ENCODE measurements around the gene GRIK1. TPM values are rescaled to one million over a fixed set of nuclear protein-coding genes. Genes with fewer than 3 reads are reported as not detected.

Gene GRIK1
- total RNA-seq, 1 experiment from 2014 or later = not detected

- Histone ChIP-seq H3K27ac (no peak overlapping the region), H3K4me2 (no peak overlapping the region), H3K36me3 (ENCODE audit: low read depth) (no peaks in the 10 kb centered on the region), H3K9me3 (ENCODE audit: insufficient read depth, low read depth) (no peaks in the 10 kb centered on the region), H2AFZ (no peak overlapping the region), H3K9me2 (ENCODE audit: insufficient read depth) (no peaks in the 10 kb centered on the region), H3K4me3 (no peak overlapping the region), H3K4me1 (replicated peaks; ENCODE audit: insufficient read depth) (no peaks in the 10 kb centered on the region), H4K20me1 (ENCODE audit: insufficient read depth) (no peaks in the 10 kb centered on the region), H3K79me2 (ENCODE audit: low read depth) (no peaks in the 10 kb centered on the region), H3F3A (ENCODE audit: insufficient read depth, low read depth) (no peaks in the 10 kb centered on the region), H3K27me3 (ENCODE audit: insufficient read depth, low read depth) (no peaks in the 10 kb centered on the region)
- TF ChIP-seq CTCF (conservative IDR thresholded peaks at IDR 0.05) (no peak), EZH2 (IDR thresholded peaks at IDR 0.05; ENCODE audit: low read depth) (no peak)
- intact Hi-C loops (cut with micrococcal nuclease; ENCODE audit: unreplicated experiment) = no loop called here
- no peak for DNase-seq
- BruUV-seq (replicated peaks) = no TSS peak
- CTCF ChIA-PET = no interaction called here
- POLR2A ChIA-PET (ENCODE audit: unreplicated experiment) = no interaction called here
These were observed 189.8 kb downstream of the GRIK1 start for GRCh38 chr21:29749957-29750356.

- H3F3A ChIP-seq (ENCODE audit: insufficient read depth, low read depth) = no peaks in the 10 kb centered on the region
- no peaks in the 10 kb centered on the region for H3K79me2 ChIP-seq (ENCODE audit: low read depth)
- no peaks in the 10 kb centered on the region for H3K9me3 ChIP-seq (ENCODE audit: insufficient read depth, low read depth)
- H3K4me3 ChIP-seq = no peak overlapping the region
- DNase-seq = no peak
- no TSS peak for BruUV-seq (replicated peaks)
- H2AFZ ChIP-seq = no peak overlapping the region
- H3K4me1 ChIP-seq (replicated peaks; ENCODE audit: insufficient read depth) = no peaks in the 10 kb centered on the region
- no peaks in the 10 kb centered on the region for H3K36me3 ChIP-seq (ENCODE audit: low read depth)
- ChIA-PET CTCF (no interaction called here), POLR2A (ENCODE audit: unreplicated experiment) (no interaction called here)
- no peaks in the 10 kb centered on the region for H4K20me1 ChIP-seq (ENCODE audit: insufficient read depth)
- H3K27me3 ChIP-seq (ENCODE audit: insufficient read depth, low read depth) = no peaks in the 10 kb centered on the region
- H3K27ac ChIP-seq = no peak overlapping the region
- H3K9me2 ChIP-seq (ENCODE audit: insufficient read depth) = no peaks in the 10 kb centered on the region
- no peak for TF ChIP-seq CTCF (conservative IDR thresholded peaks at IDR 0.05)
- TF ChIP-seq EZH2 (IDR thresholded peaks at IDR 0.05; ENCODE audit: low read depth) = no peak
- no peak overlapping the region for H3K4me2 ChIP-seq
- intact Hi-C loops (cut with micrococcal nuclease; ENCODE audit: unreplicated experiment) = no loop called here
These were observed 190.6 kb downstream of the GRIK1 start for GRCh38 chr21:29749223-29749622.

GRCh38 chr21:29748391-29749167 is 191.2 kb downstream of the GRIK1 start:
- no TSS peak for BruUV-seq (replicated peaks)
- H3K9me2 ChIP-seq (ENCODE audit: insufficient read depth) = no peaks in the 10 kb centered on the region
- CTCF ChIA-PET = no interaction called here

More at GRCh38 chr21:29748391-29749167, 191.2 kb downstream of the GRIK1 start:
- no peak overlapping the region for H3K4me3 ChIP-seq
- no peak overlapping the region for H3K27ac ChIP-seq
- H2AFZ ChIP-seq = no peak overlapping the region
- intact Hi-C loops (cut with micrococcal nuclease; ENCODE audit: unreplicated experiment) = no loop called here
- H3K27me3 ChIP-seq (ENCODE audit: insufficient read depth, low read depth) = no peaks in the 10 kb centered on the region
- no peaks in the 10 kb centered on the region for H3K4me1 ChIP-seq (replicated peaks; ENCODE audit: insufficient read depth)
- no peaks in the 10 kb centered on the region for H3K36me3 ChIP-seq (ENCODE audit: low read depth)
- no peaks in the 10 kb centered on the region for H3K9me3 ChIP-seq (ENCODE audit: insufficient read depth, low read depth)
- TF ChIP-seq EZH2 (IDR thresholded peaks at IDR 0.05; ENCODE audit: low read depth) = no peak
- TF ChIP-seq CTCF (conservative IDR thresholded peaks at IDR 0.05) = no peak
- H4K20me1 ChIP-seq (ENCODE audit: insufficient read depth) = no peaks in the 10 kb centered on the region
- H3K79me2 ChIP-seq (ENCODE audit: low read depth) = no peaks in the 10 kb centered on the region
- no peaks in the 10 kb centered on the region for H3F3A ChIP-seq (ENCODE audit: insufficient read depth, low read depth)
- H3K4me2 ChIP-seq = no peak overlapping the region
- POLR2A ChIA-PET (ENCODE audit: unreplicated experiment) = no interaction called here
- no peak for DNase-seq

All from PC-9 (cell line).